GM06990 (cell line): ENCODE measurements around the gene DPP7.

ENCODE experiments used
- DNase-seq: peaks from one replicate; pipeline ENCODE4 v3.0.0-alpha.2; 2011; ENCODE audit not compliant: insufficient read length; ENCODE audit errors: extremely low read depth
- H3K27me3 ChIP-seq: replicated peaks from 2 replicates; pipeline ENCODE4 v1.6.0; 2011; ENCODE audit warnings: low read length; ENCODE audit not compliant: control insufficient read depth, insufficient read depth
- H3K36me3 ChIP-seq: 2 replicates; pipeline ENCODE4 v1.5.1; 2011; ENCODE audit warnings: low read length; ENCODE audit not compliant: control insufficient read depth, insufficient read depth
- H3K4me3 ChIP-seq: replicated peaks from 2 replicates; pipeline ENCODE4 v1.5.1; 2011; ENCODE audit warnings: low read depth, mild to moderate bottlenecking, control low read depth, low read length
- TF ChIP-seq, protein P1 (sequence below): IDR thresholded peaks from 2 replicates; pipeline ENCODE4 v1.5.1; 2011; ENCODE audit warnings: low read length, control low read depth, mild to moderate bottlenecking, inconsistent platforms; ENCODE audit not compliant: insufficient read depth, poor library complexity, severe bottlenecking

The DPP7 gene

DNA sequence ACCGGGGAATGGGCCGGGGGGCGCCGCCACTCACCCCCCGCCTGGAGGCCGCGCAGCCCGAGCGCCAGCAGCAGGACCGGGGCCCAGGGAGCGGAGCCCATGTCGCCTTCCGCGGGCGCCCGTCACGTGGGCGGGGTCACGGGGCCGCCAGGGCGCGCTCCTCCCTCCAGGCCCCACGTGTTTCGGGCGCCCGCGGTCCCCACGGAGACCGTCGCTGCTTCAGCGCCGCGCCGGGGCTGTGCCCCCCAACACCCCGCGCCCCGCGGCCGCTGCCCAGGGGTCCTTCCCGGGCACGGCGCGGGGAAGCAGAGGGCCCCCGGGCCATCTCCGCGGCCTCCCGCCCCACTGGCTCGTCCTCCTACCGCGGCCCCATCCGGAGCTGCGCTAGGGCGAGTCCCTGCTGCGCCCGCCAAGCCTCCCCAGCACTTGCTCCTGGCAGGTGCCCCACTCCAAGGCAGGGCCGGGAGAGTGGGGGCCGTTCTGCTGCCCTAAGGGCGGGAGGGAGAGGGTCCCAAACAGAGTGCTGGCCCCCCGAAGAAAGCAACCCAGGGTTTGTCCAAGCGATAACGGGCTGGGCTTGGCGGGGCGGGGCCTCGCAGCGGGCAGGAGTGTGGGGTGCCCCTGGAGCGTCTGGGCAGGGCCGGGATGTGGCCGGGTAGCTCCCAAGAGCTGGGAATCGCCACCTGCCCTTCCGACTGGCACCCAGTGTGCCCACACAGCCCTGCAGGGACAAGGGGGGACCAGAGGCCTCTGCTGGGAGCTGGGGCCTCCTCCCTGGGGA is at the start of gene DPP7:
DPP7 (minus strand) TSS at position 121 of the 781 bp plus-strand sequence; CDS start at position 101, 20 bp downstream.
- TF ChIP-seq, protein P1, sequence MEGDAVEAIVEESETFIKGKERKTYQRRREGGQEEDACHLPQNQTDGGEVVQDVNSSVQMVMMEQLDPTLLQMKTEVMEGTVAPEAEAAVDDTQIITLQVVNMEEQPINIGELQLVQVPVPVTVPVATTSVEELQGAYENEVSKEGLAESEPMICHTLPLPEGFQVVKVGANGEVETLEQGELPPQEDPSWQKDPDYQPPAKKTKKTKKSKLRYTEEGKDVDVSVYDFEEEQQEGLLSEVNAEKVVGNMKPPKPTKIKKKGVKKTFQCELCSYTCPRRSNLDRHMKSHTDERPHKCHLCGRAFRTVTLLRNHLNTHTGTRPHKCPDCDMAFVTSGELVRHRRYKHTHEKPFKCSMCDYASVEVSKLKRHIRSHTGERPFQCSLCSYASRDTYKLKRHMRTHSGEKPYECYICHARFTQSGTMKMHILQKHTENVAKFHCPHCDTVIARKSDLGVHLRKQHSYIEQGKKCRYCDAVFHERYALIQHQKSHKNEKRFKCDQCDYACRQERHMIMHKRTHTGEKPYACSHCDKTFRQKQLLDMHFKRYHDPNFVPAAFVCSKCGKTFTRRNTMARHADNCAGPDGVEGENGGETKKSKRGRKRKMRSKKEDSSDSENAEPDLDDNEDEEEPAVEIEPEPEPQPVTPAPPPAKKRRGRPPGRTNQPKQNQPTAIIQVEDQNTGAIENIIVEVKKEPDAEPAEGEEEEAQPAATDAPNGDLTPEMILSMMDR = no peak
- Histone ChIP-seq H3K27me3 (no peaks in the 10 kb centered on the region), H3K4me3 (peak within 1 kb of the TSS; percentile 73), H3K36me3 (peaks cover 18% of the 10 kb centered on the region)
- peak; percentile 86 for DNase-seq

DNA sequence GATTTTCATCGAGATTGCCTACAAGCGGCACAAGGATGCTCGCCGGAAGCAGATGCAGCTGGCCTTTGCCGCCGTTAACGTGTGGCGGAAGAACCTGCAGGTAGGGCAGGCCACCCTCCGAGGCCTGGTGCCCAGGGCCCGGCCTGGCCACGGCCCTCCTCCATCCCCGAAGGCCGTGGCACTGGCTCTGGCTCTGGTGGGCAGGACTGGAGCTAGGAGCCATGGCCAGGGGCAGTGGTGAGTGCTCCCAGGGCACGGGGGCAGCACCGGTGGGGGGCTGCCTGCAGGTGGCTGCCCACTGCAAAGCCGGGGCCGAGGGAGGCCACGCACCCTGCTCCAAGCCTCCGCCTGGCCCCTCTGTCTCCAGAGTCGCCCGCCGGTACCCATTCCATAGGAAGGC is 49.3 kb upstream of the DPP7 start:
- no peaks in the 10 kb centered on the region; the same call in 1 of the 2 replicates for H3K27me3 ChIP-seq
- TF ChIP-seq, protein P1 = no peak
- H3K4me3 ChIP-seq = no peak overlapping the region
- no peak for DNase-seq
- H3K36me3 ChIP-seq = no peaks in the 10 kb centered on the region

DNA sequence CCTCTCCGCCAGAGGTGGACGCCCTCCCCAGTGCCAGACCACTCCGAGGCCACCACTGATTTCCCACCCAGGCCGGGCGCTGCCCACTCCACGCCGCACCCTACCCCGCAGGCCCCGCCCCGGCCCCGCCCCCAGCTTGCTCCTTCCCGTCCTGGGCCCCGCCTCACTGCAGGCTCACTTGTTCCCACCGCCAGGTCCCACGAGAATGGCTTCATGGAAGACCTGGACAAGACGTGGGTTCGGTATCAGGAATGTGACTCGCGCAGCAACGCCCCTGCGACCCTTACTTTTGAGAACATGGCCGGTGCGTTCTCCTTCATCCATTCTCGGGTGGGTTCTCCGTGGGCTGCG is 48.8 kb upstream of the DPP7 start:
- H3K36me3 ChIP-seq = no peaks in the 10 kb centered on the region
- no peaks in the 10 kb centered on the region; the same call in 1 of the 2 replicates for H3K27me3 ChIP-seq
- H3K4me3 ChIP-seq = no peak overlapping the region
- TF ChIP-seq, protein P1 = no peak
- no peak for DNase-seq

DNA sequence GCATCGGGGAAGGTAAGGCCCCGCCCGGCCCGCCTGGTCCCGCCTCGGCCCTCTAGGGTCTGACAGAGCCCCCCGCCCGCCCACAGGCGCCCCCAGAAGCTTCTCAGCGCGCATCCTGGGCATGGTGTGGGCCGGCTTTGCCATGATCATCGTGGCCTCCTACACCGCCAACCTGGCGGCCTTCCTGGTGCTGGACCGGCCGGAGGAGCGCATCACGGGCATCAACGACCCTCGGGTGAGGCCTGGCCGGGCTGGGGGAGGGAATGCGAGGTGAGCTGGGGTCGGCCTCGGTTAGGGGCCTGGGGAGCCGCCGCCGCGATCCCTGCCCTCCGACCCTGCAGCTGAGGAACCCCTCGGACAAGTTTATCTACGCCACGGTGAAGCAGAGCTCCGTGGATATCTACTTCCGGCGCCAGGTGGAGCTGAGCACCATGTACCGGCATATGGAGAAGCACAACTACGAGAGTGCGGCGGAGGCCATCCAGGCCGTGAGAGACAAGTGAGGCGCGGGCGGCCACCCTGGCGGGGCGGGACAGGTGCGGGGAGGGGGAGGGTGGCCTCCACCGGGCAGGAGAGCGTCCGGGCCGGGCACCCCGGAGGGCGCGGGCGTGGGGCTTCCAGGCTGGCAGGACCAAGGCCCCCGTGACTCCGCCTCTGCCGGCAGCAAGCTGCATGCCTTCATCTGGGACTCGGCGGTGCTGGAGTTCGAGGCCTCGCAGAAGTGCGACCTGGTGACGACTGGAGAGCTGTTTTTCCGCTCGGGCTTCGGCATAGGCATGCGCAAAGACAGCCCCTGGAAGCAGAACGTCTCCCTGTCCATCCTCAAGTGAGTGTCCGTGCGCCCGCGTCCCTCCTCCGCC is 48.2 kb upstream of the DPP7 start:
- no peaks in the 10 kb centered on the region; the same call in 1 of the 2 replicates for H3K27me3 ChIP-seq
- H3K36me3 ChIP-seq = no peaks in the 10 kb centered on the region
- DNase-seq = no peak
- TF ChIP-seq, protein P1 = no peak
- H3K4me3 ChIP-seq = no peak overlapping the region

DNA sequence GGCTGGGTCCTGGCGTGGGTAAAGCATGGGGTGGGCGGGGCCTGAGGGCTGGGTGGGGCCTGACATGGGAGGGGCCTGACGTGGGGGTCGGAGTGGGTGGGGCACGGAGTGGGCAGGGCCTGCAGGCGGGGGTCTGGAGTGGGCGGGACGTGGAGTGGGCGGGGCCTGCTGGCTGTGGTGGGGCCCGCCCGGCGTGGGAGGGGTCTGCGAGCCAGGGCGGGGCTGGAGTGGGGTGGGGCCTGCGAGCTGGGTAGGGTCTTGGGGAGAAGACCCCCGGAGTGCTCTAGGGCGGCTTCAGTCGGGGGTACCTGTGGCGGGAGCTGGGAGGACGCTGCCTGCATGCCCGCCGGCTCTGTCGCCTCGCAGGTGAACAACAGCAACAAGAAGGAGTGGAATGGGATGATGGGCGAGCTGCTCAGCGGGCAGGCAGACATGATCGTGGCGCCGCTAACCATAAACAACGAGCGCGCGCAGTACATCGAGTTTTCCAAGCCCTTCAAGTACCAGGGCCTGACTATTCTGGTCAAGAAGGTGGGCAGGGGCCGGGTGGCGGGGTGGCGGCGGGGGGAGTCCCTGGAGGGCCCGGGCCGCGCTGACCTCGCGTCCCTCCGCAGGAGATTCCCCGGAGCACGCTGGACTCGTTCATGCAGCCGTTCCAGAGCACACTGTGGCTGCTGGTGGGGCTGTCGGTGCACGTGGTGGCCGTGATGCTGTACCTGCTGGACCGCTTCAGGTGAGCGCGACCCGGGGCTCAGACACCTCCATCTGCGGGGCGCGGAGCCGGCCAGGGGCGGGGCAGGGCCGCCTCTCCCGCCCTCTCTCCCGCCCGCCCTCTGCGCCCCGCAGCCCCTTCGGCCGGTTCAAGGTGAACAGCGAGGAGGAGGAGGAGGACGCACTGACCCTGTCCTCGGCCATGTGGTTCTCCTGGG is 47.3 kb upstream of the DPP7 start:
- TF ChIP-seq, protein P1 = no peak
- Histone ChIP-seq H3K36me3 (no peaks in the 10 kb centered on the region), H3K27me3 (no peaks in the 10 kb centered on the region; the same call in 1 of the 2 replicates), H3K4me3 (no peak overlapping the region)
- no peak for DNase-seq
